ENCODE measurements around the gene ZRANB1. TPM values are rescaled to one million over a fixed set of nuclear protein-coding genes. Genes with fewer than 3 reads are reported as not detected.

The ZRANB1 gene
- total RNA-seq, 2 experiments from 2014 or later = 10.7 to 11.2 TPM

DNA sequence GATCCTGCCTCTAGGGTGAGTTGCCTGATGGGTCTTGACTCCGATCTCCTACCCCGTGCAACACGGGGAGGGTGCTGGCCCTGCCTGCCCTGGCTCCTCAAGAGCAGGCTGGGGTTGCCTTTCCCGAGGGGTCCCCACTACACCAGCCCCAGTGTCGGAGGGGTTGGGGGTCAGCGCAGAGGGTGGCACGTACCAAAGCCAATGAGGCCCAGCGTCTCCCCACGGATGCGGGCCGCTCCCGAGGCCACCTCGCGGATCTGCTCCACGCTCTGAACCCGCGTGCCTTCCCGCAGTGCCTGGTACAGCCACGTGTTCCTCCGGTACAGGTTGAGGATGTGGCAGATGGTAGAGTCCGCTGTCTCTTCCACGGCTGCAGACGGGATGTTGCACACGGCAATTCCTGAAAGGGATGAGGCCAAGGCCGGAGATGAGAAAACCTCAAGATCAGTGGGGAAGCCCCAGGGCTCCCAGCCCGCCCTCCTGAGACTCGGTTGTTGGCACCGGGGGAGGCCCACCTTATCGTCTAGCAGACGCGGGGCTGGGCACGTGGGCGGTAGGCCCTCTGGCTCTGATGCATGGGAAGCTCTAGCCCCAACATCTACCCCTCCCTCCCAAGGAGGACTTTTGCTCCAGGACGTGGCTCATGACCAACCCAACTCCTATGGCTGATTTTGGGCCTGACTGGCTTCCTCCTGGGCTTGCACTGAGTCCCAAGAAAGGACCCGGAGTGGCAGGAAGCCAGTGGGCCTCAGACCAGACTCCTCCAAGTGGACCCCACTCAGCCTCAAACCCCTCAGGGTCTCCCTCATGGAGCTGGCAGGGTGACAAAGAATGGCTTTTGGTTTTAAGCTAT, 56.1 kb downstream of the ZRANB1 start:
- ATAC-seq (no peak), DNase-seq (no peak)
- Mint-ChIP-seq H3K4me3 (no peak overlapping the region), H3K27me3 (ENCODE audit: low read depth) (no peaks in the 10 kb centered on the region), H3K9me3 (ENCODE audit: insufficient read depth) (no peaks in the 10 kb centered on the region), H3K27ac (no peak overlapping the region), H3K4me1 (ENCODE audit: low read depth) (peaks cover 2% of the 10 kb centered on the region), H3K36me3 (ENCODE audit: low read depth) (no peaks in the 10 kb centered on the region)
- ChIA-PET CTCF (no interaction called here), POLR2A (no interaction called here)

DNA sequence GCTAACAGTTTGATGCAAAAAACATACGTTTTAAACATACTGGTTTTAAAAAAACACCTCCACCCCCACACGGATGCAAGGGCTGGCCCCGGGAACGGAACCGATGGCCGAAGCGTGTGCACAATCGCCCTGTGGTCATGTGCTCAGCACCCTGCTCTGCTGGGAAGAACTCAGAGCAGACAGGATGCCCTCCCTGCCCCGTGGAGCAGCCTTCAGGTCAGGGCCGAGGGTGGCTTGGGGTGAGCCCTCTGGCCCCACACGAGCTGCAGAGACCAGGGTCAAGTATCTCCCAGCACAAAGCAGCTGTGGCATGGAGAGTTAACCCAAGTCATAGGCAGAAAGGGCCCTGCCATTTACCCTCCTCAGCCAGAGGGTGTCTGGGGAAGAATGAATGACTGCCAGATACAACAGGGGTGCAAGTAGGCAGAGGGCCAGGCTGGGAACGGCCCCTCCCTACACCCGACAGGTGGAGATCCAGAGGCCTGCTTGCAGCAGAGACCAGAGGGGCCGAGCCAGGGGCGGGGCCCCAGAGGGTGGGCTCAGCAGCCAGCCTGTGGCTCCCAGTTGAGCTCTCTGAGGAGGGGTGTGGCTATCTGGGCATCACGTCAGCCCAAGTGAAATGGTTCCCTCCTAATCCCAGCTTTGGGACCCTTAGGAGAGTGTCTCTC, 56.8 kb downstream of the ZRANB1 start:
- no peak for DNase-seq
- Mint-ChIP-seq H3K27ac (no peak overlapping the region), H3K4me1 (ENCODE audit: low read depth) (peaks cover 2% of the 10 kb centered on the region), H3K36me3 (ENCODE audit: low read depth) (no peaks in the 10 kb centered on the region), H3K4me3 (no peak overlapping the region), H3K9me3 (ENCODE audit: insufficient read depth) (no peaks in the 10 kb centered on the region), H3K27me3 (ENCODE audit: low read depth) (no peaks in the 10 kb centered on the region)
- POLR2A ChIA-PET = no interaction called here
- ATAC-seq = no peak
- CTCF ChIA-PET = no interaction called here

GRCh38 chr10:124999433-125000365, 57.8 kb downstream of the ZRANB1 start:
- peaks cover 2% of the 10 kb centered on the region for H3K4me1 Mint-ChIP-seq (ENCODE audit: low read depth)
- CTCF ChIA-PET = interaction anchor here (1.2 kb wide), 1 partner anchor 8 kb away, joined by 4 read pairs; no protein-coding TSS in a partner anchor

GRCh38 chr10:125000366-125001312, 58.7 kb downstream of the ZRANB1 start:
- DNase-seq = no peak
- ChIA-PET POLR2A (no interaction called here), CTCF (interaction anchor here (1.2 kb wide), 1 partner anchor 9 kb away, joined by 4 read pairs; no protein-coding TSS in a partner anchor)
- no peak for ATAC-seq
- Mint-ChIP-seq H3K27me3 (ENCODE audit: low read depth) (no peaks in the 10 kb centered on the region), H3K36me3 (ENCODE audit: low read depth) (no peaks in the 10 kb centered on the region), H3K9me3 (ENCODE audit: insufficient read depth) (no peaks in the 10 kb centered on the region), H3K27ac (no peak overlapping the region), H3K4me3 (no peak overlapping the region), H3K4me1 (ENCODE audit: low read depth) (peaks cover 2% of the 10 kb centered on the region)

More at GRCh38 chr10:124999433-125000365, 57.8 kb downstream of the ZRANB1 start:
- no peaks in the 10 kb centered on the region for H3K27me3 Mint-ChIP-seq (ENCODE audit: low read depth)
- POLR2A ChIA-PET = no interaction called here
- H3K27ac Mint-ChIP-seq = no peak overlapping the region
- DNase-seq (no peak), ATAC-seq (no peak)
- H3K4me3 Mint-ChIP-seq = no peak overlapping the region
- no peaks in the 10 kb centered on the region for H3K9me3 Mint-ChIP-seq (ENCODE audit: insufficient read depth)
- no peaks in the 10 kb centered on the region for H3K36me3 Mint-ChIP-seq (ENCODE audit: low read depth)

GRCh38 chr10:125001313-125002046, 59.6 kb downstream of the ZRANB1 start:
- Mint-ChIP-seq H3K27ac (no peak overlapping the region), H3K4me1 (ENCODE audit: low read depth) (peaks cover 2% of the 10 kb centered on the region), H3K9me3 (ENCODE audit: insufficient read depth) (no peaks in the 10 kb centered on the region), H3K36me3 (ENCODE audit: low read depth) (no peaks in the 10 kb centered on the region), H3K27me3 (ENCODE audit: low read depth) (no peaks in the 10 kb centered on the region), H3K4me3 (no peak overlapping the region)
- DNase-seq (no peak), ATAC-seq (no peak)
- POLR2A ChIA-PET = no interaction called here
- CTCF ChIA-PET = no interaction called here

- ChIA-PET CTCF (no interaction called here), POLR2A (no interaction called here)
- no peak overlapping the region for H3K27ac Mint-ChIP-seq
- peaks cover 2% of the 10 kb centered on the region for H3K4me1 Mint-ChIP-seq (ENCODE audit: low read depth)
- no peaks in the 10 kb centered on the region for H3K9me3 Mint-ChIP-seq (ENCODE audit: insufficient read depth)
- no peak overlapping the region for H3K4me3 Mint-ChIP-seq
- H3K27me3 Mint-ChIP-seq (ENCODE audit: low read depth) = peaks cover under 1% of the 10 kb centered on the region
- DNase-seq (no peak), ATAC-seq (no peak)
- no peaks in the 10 kb centered on the region for H3K36me3 Mint-ChIP-seq (ENCODE audit: low read depth)
These were observed 60.1 kb downstream of the ZRANB1 start for GRCh38 chr10:125002047-125002422.

GRCh38 chr10:125002423-125003145, 60.7 kb downstream of the ZRANB1 start:
- Mint-ChIP-seq H3K4me3 (no peak overlapping the region), H3K36me3 (ENCODE audit: low read depth) (no peaks in the 10 kb centered on the region), H3K4me1 (ENCODE audit: low read depth) (peaks cover 2% of the 10 kb centered on the region), H3K27ac (no peak overlapping the region), H3K27me3 (ENCODE audit: low read depth) (peaks cover 5% of the 10 kb centered on the region), H3K9me3 (ENCODE audit: insufficient read depth) (no peaks in the 10 kb centered on the region)
- DNase-seq (no peak), ATAC-seq (no peak)
- ChIA-PET POLR2A (no interaction called here), CTCF (no interaction called here)

- Mint-ChIP-seq H3K9me3 (ENCODE audit: insufficient read depth) (no peaks in the 10 kb centered on the region), H3K4me3 (no peak overlapping the region), H3K36me3 (ENCODE audit: low read depth) (no peaks in the 10 kb centered on the region), H3K27me3 (ENCODE audit: low read depth) (peaks cover 5% of the 10 kb centered on the region), H3K27ac (no peak overlapping the region), H3K4me1 (ENCODE audit: low read depth) (peaks cover 2% of the 10 kb centered on the region)
- DNase-seq (no peak), ATAC-seq (no peak)
- ChIA-PET POLR2A (no interaction called here), CTCF (no interaction called here)
These were observed 61.4 kb downstream of the ZRANB1 start for GRCh38 chr10:125003146-125003900.

GRCh38 chr10:125003901-125004467, 62.1 kb downstream of the ZRANB1 start:
- ATAC-seq (no peak), DNase-seq (no peak)
- ChIA-PET CTCF (no interaction called here), POLR2A (no interaction called here)
- Mint-ChIP-seq H3K27ac (no peak overlapping the region), H3K36me3 (ENCODE audit: low read depth) (no peaks in the 10 kb centered on the region), H3K4me1 (ENCODE audit: low read depth) (peaks cover 2% of the 10 kb centered on the region), H3K4me3 (no peak overlapping the region), H3K27me3 (ENCODE audit: low read depth) (peaks cover 8% of the 10 kb centered on the region), H3K9me3 (ENCODE audit: insufficient read depth) (no peaks in the 10 kb centered on the region)

Data from activated CD8-positive, alpha-beta T cell treated with anti-CD3 and anti-CD28 coated beads, Interleukin-2, amount 10 ng/mL, durations not matched to agents 7 days and 5 days (primary cell).